Lung (tissue), 12 donors: ENCODE data around the gene CATSPERZ. TPM values are rescaled to one million over a fixed set of nuclear protein-coding genes. Genes with fewer than 3 reads are reported as not detected.
A peak's percentile ranks its signal among the peaks of the same experiment; 100 is the strongest.

Source experiments
- ATAC-seq: fragments of 200-7000 bp; cut with Tn5 transposase; one replicate; pipeline ENCODE4 v1.9.1; 2020; ENCODE audit warnings: moderate number of reproducible peaks; ENCODE audit not compliant: insufficient read depth, low FRiP score
- DNase-seq, 3 donors: peaks; one replicate each; pipeline ENCODE4 v3.0.0-alpha.2; 2013 to 2017
- H3K27ac ChIP-seq, 2 donors: one replicate each; pipeline ENCODE4 v1.5.1; 2013; ENCODE audit warnings: mild to moderate bottlenecking in 2 of 2, moderate library complexity in 2 of 2, control low read depth in 1 of 2, inconsistent platforms in 1 of 2, low read depth in 1 of 2, low read length in 1 of 2
- H3K27me3 ChIP-seq, 3 donors: one replicate each; pipeline ENCODE4 v1.5.1; 2013; ENCODE audit warnings: low read length in 2 of 3; ENCODE audit not compliant: control insufficient read depth in 3 of 3, insufficient read depth in 3 of 3
- H3K36me3 ChIP-seq, 4 donors: one replicate each; pipeline ENCODE4 v1.5.1; 2013; ENCODE audit warnings: low read length in 4 of 4, mild to moderate bottlenecking in 1 of 4, moderate library complexity in 1 of 4; ENCODE audit not compliant: control insufficient read depth in 4 of 4, insufficient read depth in 4 of 4
- H3K4me1 ChIP-seq, 5 donors: one replicate each; pipeline ENCODE4 v1.5.1; 2013; ENCODE audit warnings: low read length in 5 of 5, mild to moderate bottlenecking in 2 of 5, moderate library complexity in 1 of 5; ENCODE audit not compliant: control insufficient read depth in 5 of 5, insufficient read depth in 5 of 5
- H3K4me3 ChIP-seq: one replicate; pipeline ENCODE4 v1.5.1; 2013; ENCODE audit warnings: mild to moderate bottlenecking, control low read depth, moderate library complexity
- H3K9ac ChIP-seq, 2 donors: one replicate each; pipeline ENCODE4 v1.5.1; 2013; ENCODE audit warnings: low read length in 2 of 2, control low read depth in 1 of 2; ENCODE audit not compliant: insufficient read depth in 1 of 2
- H3K9me3 ChIP-seq, 4 donors: one replicate each; pipeline ENCODE4 v1.5.1; 2013; ENCODE audit warnings: low read length in 3 of 4, mild to moderate bottlenecking in 1 of 4, moderate library complexity in 1 of 4; ENCODE audit not compliant: control insufficient read depth in 4 of 4, insufficient read depth in 3 of 4
- WGBS, 2 donors: extraction: QIAGEN DNeasy Blood & Tissue Kit; methylation state at CpG; one replicate each; pipeline ENCODE4 v1.1.7; 2013; 5-methylcytosine and 5-hydroxymethylcytosine counted together
- polyA plus RNA-seq, 2 donors: library from polyadenylated mRNA; stranded (reverse); fragments of 200-250 nt; gene quantifications; one replicate each; pipeline ENCODE4 v1.2.1, GENCODE V29; 2013
- total RNA-seq, 2 donors: library from RNA; depleted of rRNA in 1 of 2; stranded (reverse); fragments of >200 nt in 1 of 2; gene quantifications; one replicate each; pipeline ENCODE4 v1.2.1, GENCODE V29; 2014 to 2021
- TF ChIP-seq, protein P1 (sequence below): IDR thresholded peaks from 2 replicates; pipeline ENCODE4 v1.5.1; 2012; ENCODE audit warnings: mild to moderate bottlenecking; ENCODE audit errors: control extremely low read depth, extremely low read depth
- donor health status: control.
- donor health status: control.
- donor health status: Bipolar disorder and iron deficiency.
- donor health status: healthy.
- donor health status: DM: yes; HTN: yes; CAD: no.

Gene CATSPERZ
- total and polyA plus RNA-seq, 4 donors, result 0.31 to 0.98 (median 0.67) TPM; not detected in 1

DNA sequence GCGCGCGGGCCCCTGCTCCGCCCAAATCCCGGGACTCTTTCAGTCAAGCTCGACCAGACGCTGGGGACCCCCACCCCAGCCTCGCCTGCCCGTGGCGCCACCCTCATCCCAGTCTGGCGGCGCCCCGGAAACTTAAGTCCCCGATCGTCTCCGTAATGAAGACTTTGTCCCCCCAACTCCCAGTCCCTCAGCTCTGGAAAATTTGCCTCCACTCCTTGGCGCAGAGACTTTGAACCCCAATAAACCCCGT is 48.5 kb upstream of the CATSPERZ start:
- H3K9ac ChIP-seq, result peak overlapping the region in 1 of 2 donors; percentile 58
- peaks cover 0 to 22% (median 3%) of the 10 kb centered on the region in 4 donors for H3K36me3 ChIP-seq
- peaks cover 0 to 26% (median 9%) of the 10 kb centered on the region in 5 donors for H3K4me1 ChIP-seq
- no peak for DNase-seq
- H3K27ac ChIP-seq, result peak overlapping the region; percentile 24 to 63
- H3K27me3 ChIP-seq, result no peaks in the 10 kb centered on the region
- TF ChIP-seq, protein P1, sequence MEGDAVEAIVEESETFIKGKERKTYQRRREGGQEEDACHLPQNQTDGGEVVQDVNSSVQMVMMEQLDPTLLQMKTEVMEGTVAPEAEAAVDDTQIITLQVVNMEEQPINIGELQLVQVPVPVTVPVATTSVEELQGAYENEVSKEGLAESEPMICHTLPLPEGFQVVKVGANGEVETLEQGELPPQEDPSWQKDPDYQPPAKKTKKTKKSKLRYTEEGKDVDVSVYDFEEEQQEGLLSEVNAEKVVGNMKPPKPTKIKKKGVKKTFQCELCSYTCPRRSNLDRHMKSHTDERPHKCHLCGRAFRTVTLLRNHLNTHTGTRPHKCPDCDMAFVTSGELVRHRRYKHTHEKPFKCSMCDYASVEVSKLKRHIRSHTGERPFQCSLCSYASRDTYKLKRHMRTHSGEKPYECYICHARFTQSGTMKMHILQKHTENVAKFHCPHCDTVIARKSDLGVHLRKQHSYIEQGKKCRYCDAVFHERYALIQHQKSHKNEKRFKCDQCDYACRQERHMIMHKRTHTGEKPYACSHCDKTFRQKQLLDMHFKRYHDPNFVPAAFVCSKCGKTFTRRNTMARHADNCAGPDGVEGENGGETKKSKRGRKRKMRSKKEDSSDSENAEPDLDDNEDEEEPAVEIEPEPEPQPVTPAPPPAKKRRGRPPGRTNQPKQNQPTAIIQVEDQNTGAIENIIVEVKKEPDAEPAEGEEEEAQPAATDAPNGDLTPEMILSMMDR, result no peak
- H3K9me3 ChIP-seq, result no peaks in the 10 kb centered on the region
- WGBS, 2 donors, result 0 to 2% methylated on average over 17 to 18 of the region's 18 CpGs
- H3K4me3 ChIP-seq, result peak overlapping the region; percentile 62
- ATAC-seq, result no peak

DNA sequence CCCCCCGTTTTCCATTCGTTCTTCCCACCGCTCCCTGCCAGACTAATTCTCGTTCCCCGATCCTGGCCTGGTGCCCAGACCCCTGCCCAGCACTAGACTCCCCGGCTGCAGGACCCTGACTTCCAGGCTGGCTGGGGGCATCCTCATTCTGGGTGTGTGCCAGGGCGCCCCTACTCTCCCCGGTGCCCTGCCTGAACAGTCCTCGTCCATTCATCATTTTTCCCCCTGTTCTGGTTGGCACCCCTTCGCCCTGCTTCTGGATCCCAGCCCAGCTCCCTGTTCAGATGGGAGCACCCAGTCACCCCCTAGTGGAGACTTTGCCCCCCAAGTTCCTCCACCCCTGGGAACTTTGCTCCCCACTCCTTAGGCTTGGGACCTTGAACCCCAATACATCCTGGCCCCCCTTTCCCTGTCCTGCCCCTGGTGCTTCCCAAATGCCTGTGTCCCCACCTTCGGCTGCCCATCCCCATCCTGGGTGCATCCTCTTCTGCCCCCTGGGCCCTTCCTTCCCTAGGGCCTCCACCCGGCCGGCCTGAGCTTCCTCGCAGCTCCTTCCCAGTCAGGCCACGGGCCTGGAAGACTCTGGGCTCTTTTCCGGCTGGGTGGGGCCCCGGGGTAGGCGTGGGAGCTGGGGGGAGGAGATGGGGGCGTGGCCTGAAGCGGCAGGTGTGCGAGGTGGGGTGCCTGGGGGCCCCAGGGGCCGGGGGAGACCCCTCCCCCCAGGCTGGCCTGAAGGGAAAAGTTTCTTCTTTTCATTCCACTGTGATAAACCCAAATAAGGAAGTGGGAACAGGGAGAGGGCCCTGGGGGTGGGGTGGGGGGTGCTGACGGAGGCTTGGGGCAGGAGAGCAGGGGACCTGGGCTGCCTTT is 47.9 kb upstream of the CATSPERZ start:
- ATAC-seq (peak; percentile 63), DNase-seq (peak; percentile 29 to 52 (median 40))
- peak overlapping the region in 1 of 2 donors; percentile 35 for H3K27ac ChIP-seq
- 3 to 4% methylated on average over 22 to 23 of the region's 23 CpGs for WGBS, 2 donors
- H3K9me3 ChIP-seq, result no peaks in the 10 kb centered on the region
- H3K27me3 ChIP-seq, result no peaks in the 10 kb centered on the region
- H3K36me3 ChIP-seq, result peaks cover 0 to 23% (median 3%) of the 10 kb centered on the region in 4 donors
- TF ChIP-seq, protein P1, result no peak
- H3K4me3 ChIP-seq, result peak overlapping the region; percentile 62
- peak overlapping the region in 1 of 2 donors; percentile 58 for H3K9ac ChIP-seq
- H3K4me1 ChIP-seq, result peaks cover 0 to 23% (median 9%) of the 10 kb centered on the region in 5 donors

DNA sequence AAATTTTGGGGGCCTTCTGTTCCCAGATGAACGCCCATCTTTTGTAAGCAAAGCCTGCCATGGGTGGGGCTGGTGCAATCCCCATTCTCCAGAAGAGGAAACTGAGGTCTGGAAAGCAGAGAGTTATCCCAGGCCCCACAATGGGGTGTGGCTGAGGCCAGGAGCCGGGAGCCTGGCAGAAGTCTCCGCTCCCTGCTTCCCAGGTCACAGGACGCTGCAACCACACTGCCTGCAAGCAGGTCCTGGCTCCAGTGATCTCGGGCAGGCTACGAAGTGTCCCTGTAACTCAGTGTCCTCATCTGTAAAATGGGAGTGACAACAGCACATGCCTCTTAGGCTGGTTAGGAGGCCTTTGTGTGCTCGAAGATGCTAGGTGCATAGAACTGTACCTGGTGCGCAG is 47.1 kb upstream of the CATSPERZ start:
- WGBS, 2 donors, result 78 to 80% methylated on average over 8 of the region's 8 CpGs
- no peaks in the 10 kb centered on the region for H3K27me3 ChIP-seq
- no peaks in the 10 kb centered on the region for H3K9me3 ChIP-seq
- H3K4me1 ChIP-seq, result peaks cover 0 to 18% (median 9%) of the 10 kb centered on the region in 5 donors
- no peak overlapping the region for H3K27ac ChIP-seq
- H3K9ac ChIP-seq, result no peak overlapping the region
- peaks cover 0 to 25% (median 4%) of the 10 kb centered on the region in 4 donors for H3K36me3 ChIP-seq
- ATAC-seq (no peak), DNase-seq (no peak)
- no peak overlapping the region for H3K4me3 ChIP-seq
- TF ChIP-seq, protein P1, result no peak
